Measurements from ENCODE around the gene RFC5. TPM values are rescaled to one million over a fixed set of nuclear protein-coding genes. Genes with fewer than 3 reads are reported as not detected.

RFC5 gene
- total and polyA plus RNA-seq, 2 of the 13 experiments (the other 11 are each of a cell fraction or from before 2014, with no cell fraction given) = 16.8 to 51.4 TPM

DNA sequence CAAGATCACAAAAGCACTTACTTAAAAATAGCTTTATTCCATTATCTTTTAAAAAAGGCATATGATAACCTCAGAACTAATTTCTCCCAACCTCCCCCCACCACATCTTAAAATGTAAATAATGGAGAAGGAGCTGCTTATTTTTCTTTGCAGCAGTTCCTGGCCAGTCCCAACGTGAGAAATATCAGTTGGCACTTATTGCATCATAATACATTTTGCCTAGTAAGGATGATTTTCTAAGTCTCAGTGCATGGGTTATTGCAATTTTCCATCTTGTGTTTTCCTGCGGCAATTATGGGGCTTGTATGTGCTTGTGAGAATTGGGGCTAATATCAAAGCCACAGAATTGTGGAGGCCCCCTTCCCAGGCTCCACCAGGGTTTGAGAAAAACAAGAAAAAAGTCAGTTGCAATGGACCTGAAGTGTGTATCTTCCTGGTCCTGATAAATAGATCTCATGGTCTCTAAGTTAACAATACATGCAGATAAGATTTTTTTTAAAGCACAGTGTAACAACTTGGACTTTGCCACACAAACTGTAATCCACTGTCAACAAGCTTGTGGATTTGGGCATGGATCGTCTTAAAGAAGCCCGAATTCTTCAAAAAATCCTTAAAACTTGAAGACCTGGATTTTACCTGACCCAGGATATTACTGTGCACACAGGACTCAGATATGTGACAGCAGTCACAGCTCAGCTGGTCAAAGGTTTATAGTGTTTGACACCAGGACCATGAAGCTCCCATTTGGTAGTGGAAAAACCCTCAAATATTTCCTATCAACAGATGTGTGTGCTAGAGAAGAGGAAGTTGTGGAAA, 47.3 kb downstream of the RFC5 start:
- Histone ChIP-seq H3K4me2 (ENCODE audit: low read depth, low read length) (peak overlapping the region; percentile 88), H3K4me3 (replicated peaks in 1 of 3; ENCODE audit: insufficient read depth in 1 of 3, low read depth in 2 of 3, low read length in 3 of 3) (peak overlapping the region in 2 of 3 experiments; percentile 22 to 29; a peak in 2 of 6 replicates), H4K20me1 (ENCODE audit: insufficient read depth, low read length) (no peaks in the 10 kb centered on the region), H3K9me3 (ENCODE audit: low read length) (no peaks in the 10 kb centered on the region), H3K36me3 (replicated peaks in 1 of 2; ENCODE audit: control insufficient read depth in 1 of 2, insufficient read depth in 2 of 2, low read length in 2 of 2) (no peaks in the 10 kb centered on the region; a peak in 1 of 5 replicates), H3K9ac (ENCODE audit: insufficient read depth, low read depth, low read length) (peak overlapping the region; percentile 28), H3K27ac (ENCODE audit: extremely low read length, insufficient read depth, low read length) (peak overlapping the region; percentile 72), H3K4me1 (ENCODE audit: insufficient read depth, low read length) (peaks cover 42% of the 10 kb centered on the region), H3K27me3 (ENCODE audit: control insufficient read depth in 1 of 2, insufficient read depth in 2 of 2, low read length in 2 of 2) (no peaks in the 10 kb centered on the region; a peak in 1 of 5 replicates), H3K79me2 (ENCODE audit: insufficient read depth, low read length) (peaks cover 17% of the 10 kb centered on the region), H2AFZ (ENCODE audit: low read length) (no peak overlapping the region)
- FAIRE-seq = no peak
- intact Hi-C loops (cut with micrococcal nuclease; ENCODE audit: unreplicated experiment) = no loop called here
- ChIA-PET POLR2A (interaction anchor here (1.0 to 2.1 kb wide), 6 partner anchors 11 to 72 kb away, joined by 3 to 11 read pairs (median 4); partner anchors contain the start of genes PEBP1 and VSIG10), CTCF (ENCODE audit: low intra/inter-chr PET ratio, low total read pairs) (no interaction called here)
- ATAC-seq = peak; percentile 66
- 5% methylated on average over 4 of the region's 4 CpGs for WGBS (ENCODE audit: low lambda C conversion rate)
- DNase-seq (ENCODE audit: low spot score) = peak; percentile 61
- BruUV-seq (replicated peaks) = no TSS peak
- in situ Hi-C loops (cut with HindIII; ENCODE audit: extremely low pct_ligation_motif_present, low pct_unique_long_range_greater_than_20kb) = no loop called here
- no peak for TF ChIP-seq ZKSCAN1 (IDR thresholded peaks at IDR 0.05; ENCODE audit: low read length)
- TF ChIP-seq PHF5A (CRISPR knock-in tag; IDR thresholded peaks at IDR 0.05; ENCODE audit: low read depth, unreplicated experiment) = peak; percentile 22
- 0 out of 2 replicates have a peak, but pooled peaks have one; percentile 22 for TF ChIP-seq NCOA2 (CRISPR knock-in tag; IDR thresholded peaks at IDR 0.05)
- TF ChIP-seq, protein P1, sequence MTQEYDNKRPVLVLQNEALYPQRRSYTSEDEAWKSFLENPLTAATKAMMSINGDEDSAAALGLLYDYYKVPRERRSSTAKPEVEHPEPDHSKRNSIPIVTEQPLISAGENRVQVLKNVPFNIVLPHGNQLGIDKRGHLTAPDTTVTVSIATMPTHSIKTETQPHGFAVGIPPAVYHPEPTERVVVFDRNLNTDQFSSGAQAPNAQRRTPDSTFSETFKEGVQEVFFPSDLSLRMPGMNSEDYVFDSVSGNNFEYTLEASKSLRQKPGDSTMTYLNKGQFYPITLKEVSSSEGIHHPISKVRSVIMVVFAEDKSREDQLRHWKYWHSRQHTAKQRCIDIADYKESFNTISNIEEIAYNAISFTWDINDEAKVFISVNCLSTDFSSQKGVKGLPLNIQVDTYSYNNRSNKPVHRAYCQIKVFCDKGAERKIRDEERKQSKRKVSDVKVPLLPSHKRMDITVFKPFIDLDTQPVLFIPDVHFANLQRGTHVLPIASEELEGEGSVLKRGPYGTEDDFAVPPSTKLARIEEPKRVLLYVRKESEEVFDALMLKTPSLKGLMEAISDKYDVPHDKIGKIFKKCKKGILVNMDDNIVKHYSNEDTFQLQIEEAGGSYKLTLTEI (CRISPR knock-in tag; conservative IDR thresholded peaks at IDR 0.05) = no peak
- 0 out of 2 replicates have a peak, but pooled peaks have one; percentile 22 for TF ChIP-seq PPARG (CRISPR knock-in tag; conservative IDR thresholded peaks at IDR 0.05)
- no peak for TF ChIP-seq KLF12 (CRISPR knock-in tag; IDR thresholded peaks at IDR 0.05; ENCODE audit: borderline replicate concordance)
- TF ChIP-seq ZNF776 (CRISPR knock-in tag; IDR thresholded peaks at IDR 0.05) = no peak
- TF ChIP-seq, protein P2, sequence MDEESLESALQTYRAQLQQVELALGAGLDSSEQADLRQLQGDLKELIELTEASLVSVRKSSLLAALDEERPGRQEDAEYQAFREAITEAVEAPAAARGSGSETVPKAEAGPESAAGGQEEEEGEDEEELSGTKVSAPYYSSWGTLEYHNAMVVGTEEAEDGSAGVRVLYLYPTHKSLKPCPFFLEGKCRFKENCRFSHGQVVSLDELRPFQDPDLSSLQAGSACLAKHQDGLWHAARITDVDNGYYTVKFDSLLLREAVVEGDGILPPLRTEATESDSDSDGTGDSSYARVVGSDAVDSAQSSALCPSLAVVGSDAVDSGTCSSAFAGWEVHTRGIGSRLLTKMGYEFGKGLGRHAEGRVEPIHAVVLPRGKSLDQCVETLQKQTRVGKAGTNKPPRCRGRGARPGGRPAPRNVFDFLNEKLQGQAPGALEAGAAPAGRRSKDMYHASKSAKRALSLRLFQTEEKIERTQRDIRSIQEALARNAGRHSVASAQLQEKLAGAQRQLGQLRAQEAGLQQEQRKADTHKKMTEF (CRISPR knock-in tag; IDR thresholded peaks at IDR 0.05) = peak; percentile 31; the same call in 1 of the 2 replicates
- TF ChIP-seq, protein P3, sequence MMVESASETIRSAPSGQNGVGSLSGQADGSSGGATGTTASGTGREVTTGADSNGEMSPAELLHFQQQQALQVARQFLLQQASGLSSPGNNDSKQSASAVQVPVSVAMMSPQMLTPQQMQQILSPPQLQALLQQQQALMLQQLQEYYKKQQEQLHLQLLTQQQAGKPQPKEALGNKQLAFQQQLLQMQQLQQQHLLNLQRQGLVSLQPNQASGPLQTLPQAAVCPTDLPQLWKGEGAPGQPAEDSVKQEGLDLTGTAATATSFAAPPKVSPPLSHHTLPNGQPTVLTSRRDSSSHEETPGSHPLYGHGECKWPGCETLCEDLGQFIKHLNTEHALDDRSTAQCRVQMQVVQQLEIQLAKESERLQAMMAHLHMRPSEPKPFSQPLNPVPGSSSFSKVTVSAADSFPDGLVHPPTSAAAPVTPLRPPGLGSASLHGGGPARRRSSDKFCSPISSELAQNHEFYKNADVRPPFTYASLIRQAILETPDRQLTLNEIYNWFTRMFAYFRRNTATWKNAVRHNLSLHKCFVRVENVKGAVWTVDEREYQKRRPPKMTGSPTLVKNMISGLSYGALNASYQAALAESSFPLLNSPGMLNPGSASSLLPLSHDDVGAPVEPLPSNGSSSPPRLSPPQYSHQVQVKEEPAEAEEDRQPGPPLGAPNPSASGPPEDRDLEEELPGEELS (CRISPR knock-in tag; IDR thresholded peaks at IDR 0.05) = peak; percentile 48; the same call in 1 of the 2 replicates
- TF ChIP-seq MED1 (CRISPR knock-in tag; IDR thresholded peaks at IDR 0.05) = peak; percentile 49
- no peak for TF ChIP-seq SETDB1 (CRISPR knock-in tag; IDR thresholded peaks at IDR 0.05; ENCODE audit: borderline replicate concordance)
- 0 out of 2 replicates have a peak, but pooled peaks have one; percentile 26 for TF ChIP-seq MIXL1 (CRISPR knock-in tag; IDR thresholded peaks at IDR 0.05)
- no peak for TF ChIP-seq FOXM1 (CRISPR knock-in tag; IDR thresholded peaks at IDR 0.05)
- peak; percentile 72; the same call in 1 of the 2 replicates for TF ChIP-seq FOXA3 (CRISPR knock-in tag; IDR thresholded peaks at IDR 0.05)
- peak; percentile 27; the same call in 1 of the 2 replicates for TF ChIP-seq GATAD2A (CRISPR knock-in tag; IDR thresholded peaks at IDR 0.05)
